NCI-H2171 treated with DMSO at 0.1 percent for 48 hours (cell line): ENCODE data around the gene DHX34.

Experiments used
- DNase-seq: peaks from one replicate; lab custom pipeline; 2025; lab: John Stamatoyannopoulos, UW

DHX34 gene

GRCh38 chr19:47417746-47418691 lies 68.9 kb downstream of the DHX34 start:
- DNase-seq = no peak

- DNase-seq = no peak
Measured at GRCh38 chr19:47418692-47419029, 69.5 kb downstream of the DHX34 start.

- DNase-seq = no peak
Measured at GRCh38 chr19:47419030-47419783, 70.1 kb downstream of the DHX34 start, which contains the start of gene MEIS3. Gene MEIS3, minus strand, starts transcription at chr19:47419527. Its CDS starts 446 bp downstream, at chr19:47419081.

GRCh38 chr19:47419789-47420188 lies 70.7 kb downstream of the DHX34 start:
- DNase-seq = no peak

- DNase-seq = no peak
Measured at GRCh38 chr19:47421244-47421786, 72.2 kb downstream of the DHX34 start.

GRCh38 chr19:47421844-47422395 lies 72.8 kb downstream of the DHX34 start:
- DNase-seq = peak; percentile 55

- no peak for DNase-seq
Measured at GRCh38 chr19:47422417-47423163, 73.5 kb downstream of the DHX34 start.

GRCh38 chr19:47423203-47423882 lies 74.2 kb downstream of the DHX34 start:
- no peak for DNase-seq

- DNase-seq = peak; percentile 82
Measured at GRCh38 chr19:47427241-47428176, 78.4 kb downstream of the DHX34 start.

GRCh38 chr19:47428177-47428894 lies 79.2 kb downstream of the DHX34 start:
- DNase-seq = peak; percentile 99

GRCh38 chr19:47429140-47429793 lies 80.2 kb downstream of the DHX34 start:
- DNase-seq = no peak

- DNase-seq = no peak
Measured at GRCh38 chr19:47430041-47430802, 81.1 kb downstream of the DHX34 start.

- DNase-seq = no peak
Measured at GRCh38 chr19:47432091-47432490, 83.0 kb downstream of the DHX34 start.
